Measurements from ENCODE around the gene RNF224.

RNF224 gene

DNA sequence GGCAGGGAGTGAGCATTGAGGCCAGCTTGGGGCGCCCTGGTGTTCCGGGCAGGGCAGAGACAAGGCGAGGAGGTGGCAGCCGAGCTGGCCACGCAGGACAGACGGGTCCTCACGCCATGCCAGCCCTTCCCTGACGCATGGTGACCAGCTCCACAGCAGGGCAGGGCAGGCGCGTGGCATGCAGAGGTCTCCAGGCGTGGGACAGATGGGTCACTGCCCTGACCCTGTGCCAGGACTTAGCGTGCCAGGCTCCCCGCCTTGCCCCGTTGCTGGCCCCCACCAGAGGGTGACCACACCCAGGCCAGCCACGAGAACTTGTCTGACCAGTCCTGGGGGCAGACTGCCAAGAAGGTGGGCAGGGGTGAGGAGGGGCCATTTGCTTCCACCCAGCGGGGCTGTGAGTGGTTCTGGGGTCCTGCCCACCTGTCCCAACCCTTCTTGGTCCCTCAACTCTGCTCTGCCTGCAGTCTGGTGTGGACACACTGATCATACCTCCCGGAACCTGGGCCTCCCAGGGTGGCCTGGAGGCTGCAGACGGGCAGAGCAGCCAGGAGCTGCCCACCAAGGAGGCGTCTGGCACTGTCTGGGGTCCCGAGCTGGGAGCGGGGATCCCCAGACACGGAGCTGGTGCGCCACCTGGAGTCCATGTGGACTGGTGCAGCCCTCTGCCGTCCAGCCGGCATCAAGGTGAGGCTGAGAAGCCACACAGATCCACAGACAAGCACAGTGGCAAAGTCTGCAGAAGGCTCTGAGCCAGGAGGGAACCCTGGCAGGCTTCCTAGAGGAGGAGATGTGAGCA, at the start of gene RNF224:
Gene RNF224, plus strand, starts transcription at position 449 of the 799 bp plus-strand sequence. CDS start 834 bp downstream, outside the sequence.
- Histone ChIP-seq H4K20me1 (ENCODE audit: low read depth, low read length) (no peaks in the 10 kb centered on the region), H3K79me2 (ENCODE audit: insufficient read depth, low read length) (no peaks in the 10 kb centered on the region), H3K4me2 (ENCODE audit: low read depth, low read length, poor library complexity, severe bottlenecking) (no peak within 1 kb of the TSS), H3K36me3 (ENCODE audit: low read length) (no peaks in the 10 kb centered on the region), H3K9me3 (ENCODE audit: insufficient read depth, low read length) (no peaks in the 10 kb centered on the region), H3K27me3 (ENCODE audit: low read length) (no peaks in the 10 kb centered on the region), H3K9me2 (replicated peaks; ENCODE audit: insufficient read depth, low read length) (no peaks in the 10 kb centered on the region), H3K27ac (ENCODE audit: low read depth, low read length) (no peak within 1 kb of the TSS), H3K4me3 (ENCODE audit: insufficient read depth, low read length, poor library complexity, severe bottlenecking) (no peak within 1 kb of the TSS), H3F3A (ENCODE audit: insufficient read depth) (no peaks in the 10 kb centered on the region), H2AFZ (ENCODE audit: low read depth, low read length, severe bottlenecking) (no peak within 1 kb of the TSS), H3K9ac (ENCODE audit: low read length) (no peak within 1 kb of the TSS)
- TF ChIP-seq EZH2phosphoT487 (conservative IDR thresholded peaks at IDR 0.05; ENCODE audit: low read length), result no peak
- TF ChIP-seq, protein P1, sequence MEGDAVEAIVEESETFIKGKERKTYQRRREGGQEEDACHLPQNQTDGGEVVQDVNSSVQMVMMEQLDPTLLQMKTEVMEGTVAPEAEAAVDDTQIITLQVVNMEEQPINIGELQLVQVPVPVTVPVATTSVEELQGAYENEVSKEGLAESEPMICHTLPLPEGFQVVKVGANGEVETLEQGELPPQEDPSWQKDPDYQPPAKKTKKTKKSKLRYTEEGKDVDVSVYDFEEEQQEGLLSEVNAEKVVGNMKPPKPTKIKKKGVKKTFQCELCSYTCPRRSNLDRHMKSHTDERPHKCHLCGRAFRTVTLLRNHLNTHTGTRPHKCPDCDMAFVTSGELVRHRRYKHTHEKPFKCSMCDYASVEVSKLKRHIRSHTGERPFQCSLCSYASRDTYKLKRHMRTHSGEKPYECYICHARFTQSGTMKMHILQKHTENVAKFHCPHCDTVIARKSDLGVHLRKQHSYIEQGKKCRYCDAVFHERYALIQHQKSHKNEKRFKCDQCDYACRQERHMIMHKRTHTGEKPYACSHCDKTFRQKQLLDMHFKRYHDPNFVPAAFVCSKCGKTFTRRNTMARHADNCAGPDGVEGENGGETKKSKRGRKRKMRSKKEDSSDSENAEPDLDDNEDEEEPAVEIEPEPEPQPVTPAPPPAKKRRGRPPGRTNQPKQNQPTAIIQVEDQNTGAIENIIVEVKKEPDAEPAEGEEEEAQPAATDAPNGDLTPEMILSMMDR (IDR thresholded peaks at IDR 0.05; ENCODE audit: insufficient read depth, low read length, poor library complexity, severe bottlenecking), result peak; percentile 84

DNA sequence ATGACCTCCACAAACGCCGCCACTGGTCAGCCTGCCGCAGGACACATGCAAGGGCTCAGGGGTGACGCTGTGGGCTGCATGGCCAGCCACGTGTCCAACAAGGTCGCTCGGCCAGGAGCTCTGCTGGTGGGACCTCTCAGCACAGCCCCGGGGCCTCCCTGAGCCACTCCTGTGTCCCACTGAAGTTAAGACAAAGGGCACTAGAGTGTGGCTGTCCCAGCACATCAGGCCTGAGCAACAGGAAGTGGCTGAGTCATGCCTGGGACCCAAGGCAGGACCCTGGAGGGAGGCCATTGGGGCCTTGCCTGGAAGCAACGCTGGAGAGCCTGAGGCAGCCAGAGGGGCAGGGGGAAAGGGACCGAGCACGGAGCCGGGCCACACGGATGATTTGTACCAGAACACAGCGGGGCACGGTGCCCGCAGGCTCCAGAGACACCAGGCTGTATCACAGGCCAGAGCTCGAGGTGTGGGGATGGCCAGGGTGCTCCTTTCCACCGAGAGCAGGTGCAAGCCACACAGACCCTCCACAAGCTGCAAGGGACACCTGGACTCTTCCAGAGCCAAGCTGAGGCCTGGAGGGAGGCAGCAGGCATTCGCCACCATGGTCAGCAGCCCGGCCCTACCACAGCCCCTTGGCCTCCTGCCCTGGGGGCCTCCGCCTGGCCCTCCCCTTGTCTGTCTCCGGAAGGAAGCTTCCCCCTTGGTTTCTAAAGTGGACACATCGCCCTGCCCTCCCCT, 48.9 kb upstream of the RNF224 start:
- H3K4me2 ChIP-seq (ENCODE audit: low read depth, low read length, poor library complexity, severe bottlenecking), result no peak overlapping the region

DNA sequence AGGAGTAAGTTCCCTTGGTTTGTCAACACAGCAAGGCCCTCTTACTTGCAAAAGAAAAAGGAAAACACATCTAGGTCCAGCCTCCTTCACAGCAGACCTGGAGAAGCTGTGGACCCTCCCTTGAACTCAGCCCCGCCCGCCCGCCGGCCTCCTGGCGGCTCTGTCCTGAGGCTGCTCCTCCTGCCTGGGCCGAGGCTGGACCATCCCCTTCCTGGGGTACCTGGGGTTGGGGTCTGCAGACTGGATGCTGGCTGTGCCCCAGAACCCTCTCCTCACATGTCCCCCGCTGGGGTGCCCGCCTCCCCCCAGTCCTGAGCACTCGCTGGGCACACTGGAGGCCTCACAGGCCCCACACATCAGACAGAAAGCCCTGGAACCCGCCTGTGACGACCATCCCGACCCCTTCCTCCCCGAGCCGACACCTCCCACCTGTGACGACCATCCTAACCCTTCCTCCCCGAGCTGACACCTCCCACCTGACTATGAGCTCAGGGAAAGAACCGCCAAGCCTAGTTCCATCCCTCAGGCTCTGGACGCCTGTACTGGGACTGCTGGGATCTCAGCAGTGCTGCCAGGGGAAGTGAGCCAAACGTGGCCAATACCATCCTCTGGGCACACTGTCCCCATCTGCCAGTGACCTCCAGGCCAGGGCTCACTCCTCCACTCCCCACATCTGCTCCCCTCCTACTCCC, 48.2 kb upstream of the RNF224 start:
- no peaks in the 10 kb centered on the region for H3K36me3 ChIP-seq (ENCODE audit: low read length)
- H3K9ac ChIP-seq (ENCODE audit: low read length), result no peak overlapping the region

More for the DNA sequence above, 48.9 kb upstream of the RNF224 start:
- H3K27ac ChIP-seq (ENCODE audit: low read depth, low read length), result no peak overlapping the region
- no peaks in the 10 kb centered on the region for H3K36me3 ChIP-seq (ENCODE audit: low read length)
- H4K20me1 ChIP-seq (ENCODE audit: low read depth, low read length), result no peaks in the 10 kb centered on the region
- no peaks in the 10 kb centered on the region for H3F3A ChIP-seq (ENCODE audit: insufficient read depth)
- TF ChIP-seq, protein P1 (IDR thresholded peaks at IDR 0.05; ENCODE audit: insufficient read depth, low read length, poor library complexity, severe bottlenecking), result no peak
- TF ChIP-seq EZH2phosphoT487 (conservative IDR thresholded peaks at IDR 0.05; ENCODE audit: low read length), result no peak
- H2AFZ ChIP-seq (ENCODE audit: low read depth, low read length, severe bottlenecking), result no peak overlapping the region
- H3K9me2 ChIP-seq (replicated peaks; ENCODE audit: insufficient read depth, low read length), result no peaks in the 10 kb centered on the region
- no peak overlapping the region for H3K4me3 ChIP-seq (ENCODE audit: insufficient read depth, low read length, poor library complexity, severe bottlenecking)
- no peaks in the 10 kb centered on the region for H3K9me3 ChIP-seq (ENCODE audit: insufficient read depth, low read length)
- no peak overlapping the region for H3K9ac ChIP-seq (ENCODE audit: low read length)
- no peaks in the 10 kb centered on the region for H3K79me2 ChIP-seq (ENCODE audit: insufficient read depth, low read length)
- no peaks in the 10 kb centered on the region for H3K27me3 ChIP-seq (ENCODE audit: low read length)

More for the DNA sequence above, 48.2 kb upstream of the RNF224 start:
- Histone ChIP-seq H3K4me2 (ENCODE audit: low read depth, low read length, poor library complexity, severe bottlenecking) (no peak overlapping the region), H3K27me3 (ENCODE audit: low read length) (no peaks in the 10 kb centered on the region), H3K4me3 (ENCODE audit: insufficient read depth, low read length, poor library complexity, severe bottlenecking) (no peak overlapping the region), H3K9me2 (replicated peaks; ENCODE audit: insufficient read depth, low read length) (no peaks in the 10 kb centered on the region), H2AFZ (ENCODE audit: low read depth, low read length, severe bottlenecking) (no peak overlapping the region), H3K9me3 (ENCODE audit: insufficient read depth, low read length) (no peaks in the 10 kb centered on the region), H3K79me2 (ENCODE audit: insufficient read depth, low read length) (no peaks in the 10 kb centered on the region), H4K20me1 (ENCODE audit: low read depth, low read length) (no peaks in the 10 kb centered on the region), H3F3A (ENCODE audit: insufficient read depth) (no peaks in the 10 kb centered on the region), H3K27ac (ENCODE audit: low read depth, low read length) (no peak overlapping the region)
- TF ChIP-seq EZH2phosphoT487 (conservative IDR thresholded peaks at IDR 0.05; ENCODE audit: low read length), result no peak
- TF ChIP-seq, protein P1 (IDR thresholded peaks at IDR 0.05; ENCODE audit: insufficient read depth, low read length, poor library complexity, severe bottlenecking), result no peak

Measured in SU-DHL-6 (cell line).